Measurements from ENCODE around the gene MPO.

Gene MPO

DNA sequence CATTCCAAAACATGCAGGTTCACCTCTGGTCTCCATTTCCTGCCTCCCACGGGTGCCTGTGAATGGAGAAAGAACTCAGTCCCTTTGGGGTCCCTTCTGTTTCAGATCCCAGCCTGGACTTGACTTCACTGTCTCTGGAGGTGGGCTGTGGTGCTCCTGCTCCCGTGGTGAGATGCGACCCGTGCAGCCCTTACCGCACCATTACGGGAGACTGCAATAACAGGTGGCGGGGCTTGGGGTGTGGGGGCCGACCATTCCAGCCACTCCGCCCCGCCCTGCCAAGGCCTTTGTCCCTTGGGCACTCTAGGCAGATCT, 31.8 kb downstream of the MPO start:
- no peaks in the 10 kb centered on the region for H3K36me3 ChIP-seq (ENCODE audit: control insufficient read depth, insufficient read depth, low read length)
- H3K4me3 ChIP-seq (ENCODE audit: extremely low read depth, insufficient read depth, low read length, poor library complexity, severe bottlenecking), result no peak overlapping the region
- H3K27ac ChIP-seq (ENCODE audit: low read depth, low read length, severe bottlenecking), result no peak overlapping the region
- H3K9me3 ChIP-seq (ENCODE audit: control insufficient read depth, low read length), result no peaks in the 10 kb centered on the region
- 43% methylated on average over 10 of the region's 10 CpGs for WGBS, 2 experiments (ENCODE audit: insufficient coverage in 2 of 2)
- H3K4me1 ChIP-seq (ENCODE audit: control insufficient read depth, insufficient read depth, low read length, poor library complexity, severe bottlenecking), result peaks cover 15% of the 10 kb centered on the region

DNA sequence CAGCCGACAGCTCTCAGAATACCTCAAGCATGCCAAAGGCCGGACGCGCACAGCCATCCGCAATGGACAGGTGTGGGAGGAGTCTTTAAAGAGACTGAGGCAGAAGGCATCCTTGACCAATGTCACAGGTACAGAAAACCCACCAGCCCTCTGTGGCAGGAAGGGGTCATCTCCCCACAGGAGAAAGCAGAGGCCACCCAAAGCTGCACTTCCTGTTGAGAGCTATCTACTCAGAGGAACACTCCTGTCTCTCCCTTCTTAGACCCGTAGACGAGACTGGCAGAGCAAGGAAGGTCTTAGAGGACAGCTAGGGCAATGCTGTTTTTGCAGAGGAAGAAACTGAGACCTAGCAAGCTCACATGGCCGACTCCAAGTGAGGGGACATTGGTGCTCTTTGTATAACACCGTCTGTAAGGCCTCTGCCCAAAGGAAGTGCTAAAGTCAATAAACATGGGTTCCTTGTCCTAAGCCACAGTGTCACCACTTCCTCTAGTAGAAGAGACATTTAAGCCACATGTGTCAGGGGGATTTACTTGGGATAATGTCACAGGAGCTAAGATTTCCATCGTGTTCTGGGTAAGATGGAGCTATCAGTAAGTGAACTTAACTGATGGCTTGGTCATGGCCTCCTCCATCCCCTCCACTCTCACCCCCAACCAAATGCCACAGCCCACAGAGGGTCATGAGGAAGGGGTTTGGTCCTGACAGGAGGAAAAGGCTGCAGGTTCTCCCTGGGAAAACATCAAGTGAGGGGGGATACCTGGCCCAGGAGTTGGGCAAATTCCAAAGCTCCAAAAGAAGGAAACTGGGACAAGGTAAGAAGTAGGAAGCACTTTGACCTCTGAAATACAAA, 33.0 kb downstream of the MPO start:
- no peak overlapping the region for H3K27ac ChIP-seq (ENCODE audit: low read depth, low read length, severe bottlenecking)
- peaks cover 15% of the 10 kb centered on the region for H3K4me1 ChIP-seq (ENCODE audit: control insufficient read depth, insufficient read depth, low read length, poor library complexity, severe bottlenecking)
- WGBS, 2 experiments (ENCODE audit: insufficient coverage in 2 of 2), result 86 to 94% methylated on average over 5 to 7 of the region's 10 CpGs
- H3K9me3 ChIP-seq (ENCODE audit: control insufficient read depth, low read length), result no peaks in the 10 kb centered on the region
- no peak overlapping the region for H3K4me3 ChIP-seq (ENCODE audit: extremely low read depth, insufficient read depth, low read length, poor library complexity, severe bottlenecking)
- H3K36me3 ChIP-seq (ENCODE audit: control insufficient read depth, insufficient read depth, low read length), result no peaks in the 10 kb centered on the region

DNA sequence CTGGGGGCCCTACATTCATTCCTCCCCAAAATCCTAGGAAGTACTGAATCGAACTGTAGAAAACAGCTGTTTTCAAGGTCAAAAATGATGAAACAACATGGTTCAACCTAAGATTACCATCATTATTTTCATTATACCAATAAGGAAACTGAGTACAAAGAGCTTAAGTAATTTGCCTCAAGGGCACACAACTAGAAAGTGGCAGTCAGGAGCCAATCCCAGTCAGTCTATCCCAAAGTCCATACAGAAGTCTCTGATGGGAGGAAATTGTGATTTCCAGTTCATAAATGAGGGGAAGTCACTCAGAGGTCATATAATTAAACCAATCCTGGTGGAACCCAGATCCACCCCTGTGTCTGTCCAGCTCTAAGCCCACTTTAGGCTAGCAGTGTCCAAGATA, 34.0 kb downstream of the MPO start:
- H3K9me3 ChIP-seq (ENCODE audit: control insufficient read depth, low read length), result no peaks in the 10 kb centered on the region
- no peak overlapping the region for H3K4me3 ChIP-seq (ENCODE audit: extremely low read depth, insufficient read depth, low read length, poor library complexity, severe bottlenecking)
- H3K27ac ChIP-seq (ENCODE audit: low read depth, low read length, severe bottlenecking), result no peak overlapping the region
- WGBS, 2 experiments (ENCODE audit: insufficient coverage in 2 of 2), result 100% methylated on average over 1 of the region's 1 CpG; no CpG with 5 or more reads in 1 of the 2 experiments
- peaks cover 15% of the 10 kb centered on the region for H3K4me1 ChIP-seq (ENCODE audit: control insufficient read depth, insufficient read depth, low read length, poor library complexity, severe bottlenecking)
- no peaks in the 10 kb centered on the region for H3K36me3 ChIP-seq (ENCODE audit: control insufficient read depth, insufficient read depth, low read length)

DNA sequence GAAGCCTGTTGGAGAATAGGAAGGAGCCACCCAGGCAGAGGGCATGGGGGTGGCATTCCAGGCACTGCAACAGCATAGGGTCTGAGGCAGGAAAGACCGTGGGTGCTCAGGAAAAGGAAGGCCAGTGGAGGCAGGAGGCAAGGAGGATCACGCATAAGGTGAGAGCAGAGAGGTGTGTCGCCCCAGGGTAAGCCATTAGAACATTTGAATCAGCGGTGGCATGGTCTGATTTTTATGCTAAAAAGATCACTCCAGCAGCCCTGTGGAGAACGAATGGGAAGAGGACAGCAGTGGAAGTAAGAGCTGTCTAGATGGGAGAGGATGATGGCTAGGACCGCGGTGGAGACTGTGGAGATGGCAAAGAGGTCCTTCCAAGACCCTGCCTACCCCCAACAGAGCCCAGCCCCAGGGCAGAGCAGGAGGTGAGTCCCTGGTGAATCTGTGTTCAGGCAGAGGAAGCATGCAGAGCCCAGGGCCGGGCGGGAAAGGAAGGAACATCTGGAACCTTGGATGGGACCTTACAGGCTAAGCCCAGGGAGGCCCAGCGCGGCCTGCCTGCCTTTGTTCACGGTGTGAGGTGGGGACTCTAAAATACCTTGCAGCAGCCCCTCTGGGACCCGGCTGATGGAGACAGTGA, 34.5 kb downstream of the MPO start:
- Histone ChIP-seq H3K9me3 (ENCODE audit: control insufficient read depth, low read length) (no peaks in the 10 kb centered on the region), H3K4me1 (ENCODE audit: control insufficient read depth, insufficient read depth, low read length, poor library complexity, severe bottlenecking) (peaks cover 15% of the 10 kb centered on the region), H3K27ac (ENCODE audit: low read depth, low read length, severe bottlenecking) (no peak overlapping the region), H3K4me3 (ENCODE audit: extremely low read depth, insufficient read depth, low read length, poor library complexity, severe bottlenecking) (no peak overlapping the region), H3K36me3 (ENCODE audit: control insufficient read depth, insufficient read depth, low read length) (no peaks in the 10 kb centered on the region)
- 83 to 86% methylated on average over 10 to 11 of the region's 13 CpGs for WGBS, 2 experiments (ENCODE audit: insufficient coverage in 2 of 2)

DNA sequence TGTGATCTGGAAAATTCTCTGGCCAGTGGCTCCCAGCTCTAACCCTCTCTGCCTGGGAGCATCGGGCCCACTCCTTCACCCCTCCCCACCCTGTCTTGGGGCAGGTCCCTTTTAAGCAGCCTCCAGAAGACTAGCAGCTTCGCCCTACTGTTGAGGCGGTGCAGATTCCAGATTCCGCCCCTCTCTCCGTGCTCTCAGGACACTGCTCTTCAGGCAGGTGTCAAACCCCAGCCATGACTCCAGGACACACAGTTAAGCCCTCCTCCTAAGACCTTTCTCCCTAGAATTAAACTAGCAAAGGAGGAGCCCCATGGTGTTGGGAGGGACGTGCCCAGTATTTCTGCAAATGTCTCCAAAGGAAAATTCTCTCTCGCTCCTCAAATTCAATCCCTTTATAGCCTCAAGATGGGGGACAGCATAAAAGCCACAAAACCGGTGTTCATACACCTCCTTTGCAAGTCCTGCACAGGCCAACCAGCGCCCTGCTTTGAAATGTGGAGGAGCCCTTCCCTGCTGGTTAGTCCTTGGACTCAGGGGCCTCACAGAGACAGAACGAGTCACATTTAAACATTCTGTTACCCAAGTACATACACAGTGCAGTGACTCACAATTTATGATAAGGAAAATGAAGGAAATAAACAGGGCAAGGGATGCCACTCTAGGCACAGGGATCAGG, 35.2 kb downstream of the MPO start:
- WGBS, 2 experiments (ENCODE audit: insufficient coverage in 2 of 2), result 68 to 84% methylated on average over 7 to 8 of the region's 10 CpGs
- H3K9me3 ChIP-seq (ENCODE audit: control insufficient read depth, low read length), result no peaks in the 10 kb centered on the region
- H3K36me3 ChIP-seq (ENCODE audit: control insufficient read depth, insufficient read depth, low read length), result no peaks in the 10 kb centered on the region
- no peak overlapping the region for H3K27ac ChIP-seq (ENCODE audit: low read depth, low read length, severe bottlenecking)
- no peak overlapping the region for H3K4me3 ChIP-seq (ENCODE audit: extremely low read depth, insufficient read depth, low read length, poor library complexity, severe bottlenecking)
- H3K4me1 ChIP-seq (ENCODE audit: control insufficient read depth, insufficient read depth, low read length, poor library complexity, severe bottlenecking), result peaks cover 15% of the 10 kb centered on the region

DNA sequence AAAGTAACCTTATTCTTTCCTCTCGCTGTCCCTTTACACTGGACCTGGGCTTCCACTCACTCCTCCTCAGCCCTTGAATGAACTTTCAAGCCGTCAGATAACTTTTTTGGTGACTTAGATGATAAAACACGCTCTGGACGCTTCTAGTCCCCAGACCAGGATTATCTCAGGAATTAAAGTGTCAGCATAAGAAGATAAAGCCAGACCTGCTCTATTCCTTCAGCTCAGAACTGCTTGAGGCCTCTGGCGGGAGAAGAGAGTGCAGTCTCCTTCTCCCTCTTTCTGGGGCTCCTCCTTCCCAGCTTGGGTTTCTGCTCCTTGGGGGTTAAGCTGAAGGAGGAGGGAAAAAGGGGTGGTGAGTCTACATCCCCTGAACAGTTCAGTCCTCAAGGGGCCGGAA, 35.8 kb downstream of the MPO start:
- H3K9me3 ChIP-seq (ENCODE audit: control insufficient read depth, low read length), result no peaks in the 10 kb centered on the region
- H3K36me3 ChIP-seq (ENCODE audit: control insufficient read depth, insufficient read depth, low read length), result no peaks in the 10 kb centered on the region
- H3K4me3 ChIP-seq (ENCODE audit: extremely low read depth, insufficient read depth, low read length, poor library complexity, severe bottlenecking), result no peak overlapping the region
- H3K4me1 ChIP-seq (ENCODE audit: control insufficient read depth, insufficient read depth, low read length, poor library complexity, severe bottlenecking), result peaks cover 15% of the 10 kb centered on the region
- H3K27ac ChIP-seq (ENCODE audit: low read depth, low read length, severe bottlenecking), result no peak overlapping the region
- 74 to 96% methylated on average over 4 to 5 of the region's 6 CpGs for WGBS, 2 experiments (ENCODE audit: insufficient coverage in 2 of 2)

DNA sequence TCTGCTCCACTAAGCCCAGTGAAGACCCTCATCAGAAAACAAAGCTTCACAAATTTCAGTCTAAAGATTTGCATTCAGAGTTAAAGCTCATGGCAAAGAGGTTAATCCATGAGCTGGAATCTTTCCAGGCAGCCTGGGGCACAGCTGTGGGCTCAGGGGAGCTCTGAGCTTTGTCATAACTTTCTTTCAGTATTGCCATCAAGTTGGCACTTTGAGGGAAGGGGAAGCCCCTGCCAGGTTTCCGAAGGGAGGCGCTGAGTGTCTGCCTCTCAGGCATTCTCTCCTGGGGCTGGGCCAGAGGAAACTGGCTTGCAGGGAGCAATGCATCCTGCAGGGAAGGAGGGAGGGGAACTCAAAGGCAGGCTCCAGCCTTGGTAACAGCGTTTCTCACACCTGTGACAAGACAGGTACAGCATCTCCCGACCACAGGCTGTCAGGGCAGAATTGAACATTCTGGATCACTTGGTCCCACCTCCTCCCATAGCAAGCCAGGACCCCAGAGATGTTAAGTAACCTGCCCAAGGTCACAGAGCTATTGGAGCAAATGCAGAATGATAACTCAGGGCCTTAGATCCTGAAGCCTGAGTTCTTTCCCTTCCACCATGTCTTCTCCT, 38.5 kb downstream of the MPO start:
- H3K27ac ChIP-seq (ENCODE audit: low read depth, low read length, severe bottlenecking), result no peak overlapping the region
- 36 to 42% methylated on average over 2 to 4 of the region's 4 CpGs for WGBS, 2 experiments (ENCODE audit: insufficient coverage in 2 of 2)
- peaks cover 9% of the 10 kb centered on the region for H3K4me1 ChIP-seq (ENCODE audit: control insufficient read depth, insufficient read depth, low read length, poor library complexity, severe bottlenecking)
- H3K9me3 ChIP-seq (ENCODE audit: control insufficient read depth, low read length), result no peaks in the 10 kb centered on the region
- H3K36me3 ChIP-seq (ENCODE audit: control insufficient read depth, insufficient read depth, low read length), result no peaks in the 10 kb centered on the region
- H3K4me3 ChIP-seq (ENCODE audit: extremely low read depth, insufficient read depth, low read length, poor library complexity, severe bottlenecking), result no peak overlapping the region

DNA sequence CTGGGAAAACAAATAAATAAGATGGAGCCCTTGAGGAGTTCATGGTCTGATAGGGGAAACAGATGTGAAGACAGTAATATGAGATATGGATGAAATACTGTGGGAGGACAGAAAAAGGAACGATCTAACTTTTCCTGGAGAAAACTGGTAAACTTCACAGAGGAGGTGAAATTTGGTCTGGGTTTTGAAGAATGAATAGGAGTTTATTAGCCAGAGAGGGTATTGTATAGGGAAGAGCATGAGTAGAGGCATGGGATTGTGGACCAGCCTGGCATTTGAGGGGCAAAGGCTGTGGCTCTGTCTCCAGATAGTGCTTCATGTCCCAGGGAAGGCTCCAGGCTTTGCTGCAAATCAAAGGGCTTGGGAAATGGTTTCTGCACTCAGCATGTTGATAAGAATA, 40.7 kb downstream of the MPO start:
- H3K36me3 ChIP-seq (ENCODE audit: control insufficient read depth, insufficient read depth, low read length), result no peaks in the 10 kb centered on the region
- H3K4me3 ChIP-seq (ENCODE audit: extremely low read depth, insufficient read depth, low read length, poor library complexity, severe bottlenecking), result no peak overlapping the region
- no peaks in the 10 kb centered on the region for H3K4me1 ChIP-seq (ENCODE audit: control insufficient read depth, insufficient read depth, low read length, poor library complexity, severe bottlenecking)
- no peak overlapping the region for H3K27ac ChIP-seq (ENCODE audit: low read depth, low read length, severe bottlenecking)
- 90 to 91% methylated on average over 1 of the region's 1 CpG for WGBS, 2 experiments (ENCODE audit: insufficient coverage in 2 of 2)
- H3K9me3 ChIP-seq (ENCODE audit: control insufficient read depth, low read length), result no peaks in the 10 kb centered on the region

DNA sequence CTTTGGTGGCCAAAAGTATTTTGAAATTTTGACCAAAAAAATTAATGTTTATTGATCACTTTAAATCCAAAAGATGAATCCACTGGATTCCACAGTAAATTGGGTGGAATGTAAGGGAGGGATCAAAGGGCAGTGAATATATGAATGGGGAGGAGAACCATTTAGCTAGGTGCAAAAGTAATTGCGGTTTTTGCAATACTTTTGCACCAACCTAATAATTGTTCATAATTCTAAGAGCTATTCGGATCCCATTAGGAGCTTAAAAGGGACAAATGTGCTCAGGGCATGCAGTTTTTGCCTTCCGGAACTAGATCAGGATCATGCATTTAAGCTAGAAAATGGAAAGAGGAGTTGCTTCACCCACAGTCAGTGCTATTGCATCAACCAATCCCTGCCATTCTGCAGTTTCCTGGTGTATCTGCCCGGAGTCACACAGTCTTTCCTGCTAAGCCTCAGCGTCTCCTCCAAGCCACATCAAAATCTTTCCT, 42.5 kb downstream of the MPO start, which contains the start of gene LPO:
Gene LPO, plus strand, starts transcription at position 438 of the 488 bp plus-strand sequence. CDS start 4,396 bp downstream, outside the sequence.
- H3K9me3 ChIP-seq (ENCODE audit: control insufficient read depth, low read length), result no peaks in the 10 kb centered on the region
- no peak within 1 kb of the TSS for H3K27ac ChIP-seq (ENCODE audit: low read depth, low read length, severe bottlenecking)
- H3K36me3 ChIP-seq (ENCODE audit: control insufficient read depth, insufficient read depth, low read length), result no peaks in the 10 kb centered on the region
- 89 to 90% methylated on average over 3 to 4 of the region's 5 CpGs for WGBS, 2 experiments (ENCODE audit: insufficient coverage in 2 of 2)
- H3K4me3 ChIP-seq (ENCODE audit: extremely low read depth, insufficient read depth, low read length, poor library complexity, severe bottlenecking), result no peak within 1 kb of the TSS
- H3K4me1 ChIP-seq (ENCODE audit: control insufficient read depth, insufficient read depth, low read length, poor library complexity, severe bottlenecking), result no peaks in the 10 kb centered on the region

DNA sequence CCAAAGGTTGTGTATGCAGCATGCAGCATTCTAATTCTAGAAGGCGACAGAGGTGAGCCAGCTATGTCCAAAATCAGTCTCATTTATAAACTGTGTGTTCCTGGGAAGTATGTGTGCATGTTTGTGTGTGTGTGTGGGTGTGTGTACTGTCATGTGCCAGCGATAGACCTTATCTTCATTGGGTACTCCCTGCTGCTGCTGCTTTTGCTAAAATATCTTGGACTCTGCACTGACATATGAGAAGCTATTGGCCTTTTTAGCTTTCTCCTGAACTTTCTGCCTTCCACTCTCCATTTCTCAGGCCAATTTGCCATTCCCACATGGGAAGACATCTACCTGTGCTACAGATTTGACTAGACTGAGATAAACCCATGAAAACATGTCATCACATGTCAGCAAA, 44.3 kb downstream of the MPO start:
- WGBS, 2 experiments (ENCODE audit: insufficient coverage in 2 of 2), result 60 to 100% methylated on average over 1 to 2 of the region's 2 CpGs
- Histone ChIP-seq H3K4me3 (ENCODE audit: extremely low read depth, insufficient read depth, low read length, poor library complexity, severe bottlenecking) (no peak overlapping the region), H3K27ac (ENCODE audit: low read depth, low read length, severe bottlenecking) (no peak overlapping the region), H3K4me1 (ENCODE audit: control insufficient read depth, insufficient read depth, low read length, poor library complexity, severe bottlenecking) (peaks cover 3% of the 10 kb centered on the region), H3K9me3 (ENCODE audit: control insufficient read depth, low read length) (no peaks in the 10 kb centered on the region), H3K36me3 (ENCODE audit: control insufficient read depth, insufficient read depth, low read length) (no peaks in the 10 kb centered on the region)
